ENCODE data around the gene EFCAB6.

GRCh38 chr22:43792905-43793304, 19.2 kb downstream of the EFCAB6 start:
- no peak for TF ChIP-seq CTCF (IDR thresholded peaks at IDR 0.05; ENCODE audit: low read depth, low read length, poor library complexity, severe bottlenecking)
- TF ChIP-seq EZH2phosphoT487 (IDR thresholded peaks at IDR 0.05; ENCODE audit: borderline replicate concordance, low read length), result no peak

All from DOHH2 (cell line).